Ureter (tissue), 1 donor: ENCODE measurements around the gene MSMO1. TPM values are rescaled to one million over a fixed set of nuclear protein-coding genes. Genes with fewer than 3 reads are reported as not detected.
"Not testable (repeated sequence)": the region's sequence is repeated elsewhere in the genome, so short reads cannot be mapped to it uniquely, and the experiment has no call there.

ENCODE experiments used
- DNase-seq: peaks from one replicate; pipeline ENCODE4 v3.0.0-alpha.2; 2020; ENCODE audit warnings: low spot score
- total RNA-seq: library from RNA; stranded (reverse); gene quantifications from one replicate; pipeline ENCODE4 v1.2.4, GENCODE V29; 2023
- donor health status: DM: yes; HTN: yes; CAD: no.

MSMO1 gene
- total RNA-seq, 1 donor from 2014 or later, result 98.6 TPM

- no peak for DNase-seq
These were observed 3.1 kb upstream of the MSMO1 start for GRCh38 chr4:165324236-165324917.

- DNase-seq, result no peak
These were observed 2.6 kb upstream of the MSMO1 start for GRCh38 chr4:165324918-165325304.

- DNase-seq, result no peak
These were observed 1.5 kb upstream of the MSMO1 start for GRCh38 chr4:165325732-165326512.

GRCh38 chr4:165326831-165327210 is 648 bp upstream of the MSMO1 start:
- DNase-seq, result no peak

GRCh38 chr4:165328101-165328425 is 594 bp downstream of the MSMO1 start:
- no peak for DNase-seq

GRCh38 chr4:165328708-165329107 is 1.2 kb downstream of the MSMO1 start:
- no peak for DNase-seq

GRCh38 chr4:165330071-165330470 is 2.6 kb downstream of the MSMO1 start:
- DNase-seq, result no peak

GRCh38 chr4:165330666-165331065 is 3.2 kb downstream of the MSMO1 start:
- DNase-seq, result no peak

- DNase-seq, result no peak
These were observed 3.9 kb downstream of the MSMO1 start for GRCh38 chr4:165331359-165331758.

GRCh38 chr4:165331823-165332222 is 4.4 kb downstream of the MSMO1 start:
- no peak for DNase-seq

- DNase-seq, result no peak
These were observed 5.0 kb downstream of the MSMO1 start for GRCh38 chr4:165332502-165332901.

- DNase-seq, result no peak
These were observed 7.8 kb downstream of the MSMO1 start for GRCh38 chr4:165335163-165335703.

GRCh38 chr4:165336743-165337142 is 9.3 kb downstream of the MSMO1 start:
- DNase-seq, result no peak

- DNase-seq, result not testable (repeated sequence)
These were observed 14.9 kb downstream of the MSMO1 start for GRCh38 chr4:165342340-165342739.

GRCh38 chr4:165343353-165344191 is 16.1 kb downstream of the MSMO1 start:
- DNase-seq, result no peak

- no peak for DNase-seq
These were observed 18.4 kb downstream of the MSMO1 start for GRCh38 chr4:165345666-165346417.

GRCh38 chr4:165347647-165348569 is 20.4 kb downstream of the MSMO1 start:
- DNase-seq, result no peak

GRCh38 chr4:165351359-165352130 is 24.1 kb downstream of the MSMO1 start:
- no peak for DNase-seq

- no peak for DNase-seq
These were observed 28.4 kb downstream of the MSMO1 start for GRCh38 chr4:165355900-165356300.

- no peak for DNase-seq
These were observed 32.0 kb downstream of the MSMO1 start for GRCh38 chr4:165359506-165359905.
